ENCODE results near the gene C1orf115.
"Not testable (repeated sequence)": the region's sequence is repeated elsewhere in the genome, so short reads cannot be mapped to it uniquely, and the experiment has no call there.

Gene C1orf115, protein sequence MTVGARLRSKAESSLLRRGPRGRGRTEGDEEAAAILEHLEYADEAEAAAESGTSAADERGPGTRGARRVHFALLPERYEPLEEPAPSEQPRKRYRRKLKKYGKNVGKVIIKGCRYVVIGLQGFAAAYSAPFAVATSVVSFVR

GRCh38 chr1:220690140-220691052 lies at the start of gene C1orf115:
Gene C1orf115, plus strand, starts transcription at chr1:220690363. Its CDS starts 40 bp downstream, at chr1:220690403.
- DNase-seq, result no peak

DNA sequence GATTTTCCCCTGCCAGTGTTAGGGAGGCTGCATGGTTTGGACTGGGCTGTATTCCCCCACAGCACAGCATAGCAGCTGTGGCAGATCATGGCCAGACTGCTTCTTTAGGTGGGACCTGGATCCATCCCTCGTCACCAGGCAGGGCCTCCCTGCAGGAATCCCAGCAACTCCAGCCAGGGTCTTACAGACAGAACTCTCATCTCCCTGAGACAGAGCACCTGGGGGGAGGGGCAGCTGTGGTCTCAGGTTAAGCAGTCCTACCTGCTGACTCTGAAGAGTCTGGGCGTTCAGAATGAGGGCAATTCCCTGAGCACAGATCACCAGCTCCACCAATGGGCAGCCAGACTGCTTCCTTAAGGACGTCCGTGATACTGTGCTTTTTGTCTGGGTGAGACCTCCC lies 47.9 kb upstream of the C1orf115 start:
- DNase-seq, result no peak

DNA sequence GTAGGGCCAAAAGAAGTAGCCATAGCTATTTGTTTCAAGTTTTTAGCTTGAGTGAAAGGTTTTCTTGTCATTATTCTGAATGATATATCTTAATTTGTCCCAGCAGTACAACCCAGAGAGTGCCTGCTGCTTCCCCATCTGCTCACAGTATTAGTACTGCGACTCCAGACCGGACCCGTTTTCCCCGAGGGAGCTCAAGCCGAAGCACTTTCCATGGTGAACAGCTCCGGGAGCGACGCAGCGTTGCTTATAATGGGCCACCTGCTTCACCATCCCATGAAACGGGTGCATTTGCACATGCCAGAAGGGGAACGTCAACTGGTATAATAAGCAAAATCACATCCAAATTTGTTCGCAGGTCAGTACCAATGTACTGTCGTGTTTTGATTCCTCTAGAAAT lies 37.2 kb upstream of the C1orf115 start:
- DNase-seq, result no peak

- DNase-seq, result no peak
These were observed 34.7 kb upstream of the C1orf115 start for GRCh38 chr1:220655509-220655908.

- no peak for DNase-seq
These were observed 34.0 kb upstream of the C1orf115 start for GRCh38 chr1:220655961-220656740.

GRCh38 chr1:220666349-220666748 lies 23.8 kb upstream of the C1orf115 start:
- no peak for DNase-seq

GRCh38 chr1:220669005-220669404 lies 21.2 kb upstream of the C1orf115 start:
- DNase-seq, result no peak

DNA sequence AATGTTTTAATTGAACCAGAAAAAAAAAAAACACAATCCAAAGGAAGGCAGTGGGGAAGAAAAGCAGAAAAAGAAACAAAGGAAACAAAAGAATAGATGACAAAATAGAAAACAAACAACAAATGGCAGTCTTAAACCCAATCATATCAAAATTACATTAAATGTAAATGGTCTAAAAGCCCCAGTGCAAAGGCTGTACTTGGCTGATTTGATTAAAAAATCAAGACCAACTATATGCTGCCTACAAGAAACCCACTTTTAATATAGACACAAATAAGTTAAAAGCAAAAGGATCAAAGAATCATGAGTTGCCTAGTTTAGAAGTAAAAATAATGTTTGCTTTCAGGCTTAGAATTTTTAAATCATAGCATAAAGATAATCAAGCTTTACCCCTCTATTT lies 19.8 kb upstream of the C1orf115 start:
- DNase-seq, result no peak

DNA sequence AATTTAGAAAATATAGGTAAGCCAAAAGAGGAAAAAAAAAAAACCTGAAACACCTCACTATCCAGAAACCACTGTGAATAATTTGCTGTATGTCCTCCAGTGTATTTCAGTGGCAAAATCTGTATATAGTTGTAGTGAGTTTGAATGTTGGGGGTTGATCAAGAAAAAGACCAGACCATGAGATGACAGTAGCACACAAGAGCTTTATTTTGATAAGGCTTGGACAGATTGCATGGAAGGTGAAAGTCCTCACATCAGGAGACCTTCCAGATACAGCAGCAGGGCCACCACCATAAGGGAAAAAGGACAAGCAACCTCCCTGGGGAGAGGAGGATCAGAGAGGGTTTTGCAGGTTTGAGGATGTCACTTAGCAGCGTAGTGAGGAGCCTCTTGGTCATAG lies 16.2 kb upstream of the C1orf115 start:
- DNase-seq, result no peak

DNA sequence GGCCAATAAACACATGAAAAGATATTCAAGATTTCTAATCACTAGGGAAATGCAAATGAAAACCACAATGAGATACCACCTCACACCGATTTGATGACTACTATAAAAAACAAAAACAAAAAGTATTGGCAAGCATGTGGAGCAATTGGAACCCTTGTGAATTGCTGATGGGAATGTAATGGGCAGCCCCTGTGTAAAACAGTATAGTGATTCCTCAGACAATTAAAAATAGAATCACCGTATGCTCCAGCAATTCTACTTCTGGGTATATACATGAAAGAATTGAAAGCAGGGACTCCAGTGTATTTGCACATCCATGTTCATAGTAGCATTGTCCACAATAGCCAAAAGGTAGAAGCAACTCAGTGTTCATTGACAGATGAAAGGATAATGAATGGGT lies 12.9 kb upstream of the C1orf115 start:
- DNase-seq, result no peak

- DNase-seq, result peak; percentile 24 to 55
These were observed 10.0 kb upstream of the C1orf115 start for GRCh38 chr1:220680085-220680687.

GRCh38 chr1:220681220-220681880 lies 8.8 kb upstream of the C1orf115 start:
- DNase-seq, result no peak

- no peak for DNase-seq
These were observed 7.1 kb upstream of the C1orf115 start for GRCh38 chr1:220682901-220683576.

- not testable (repeated sequence) for DNase-seq
These were observed 6.4 kb upstream of the C1orf115 start for GRCh38 chr1:220683716-220684115.

DNA sequence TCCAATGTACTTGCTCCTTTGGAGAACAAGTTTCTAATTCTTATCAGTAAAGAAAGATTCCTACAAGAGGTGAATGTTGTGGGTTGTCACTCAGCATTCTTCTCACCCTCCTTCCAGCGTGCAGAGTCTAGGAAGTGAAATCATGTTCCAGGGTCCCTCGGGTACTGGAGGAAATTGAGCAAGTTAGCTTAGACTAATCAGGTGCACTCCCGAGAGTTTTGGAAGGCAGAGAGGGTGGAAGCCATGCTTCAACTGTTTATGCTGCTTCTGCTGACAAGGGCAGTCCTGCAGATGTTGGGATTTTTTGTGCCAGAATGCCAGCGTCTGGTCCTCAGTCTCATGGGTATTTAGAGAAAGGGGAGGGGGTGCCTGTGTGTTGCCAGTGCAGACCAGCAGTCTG lies 5.3 kb upstream of the C1orf115 start:
- peak in 1 of 2 experiments; percentile 4 for DNase-seq

DNA sequence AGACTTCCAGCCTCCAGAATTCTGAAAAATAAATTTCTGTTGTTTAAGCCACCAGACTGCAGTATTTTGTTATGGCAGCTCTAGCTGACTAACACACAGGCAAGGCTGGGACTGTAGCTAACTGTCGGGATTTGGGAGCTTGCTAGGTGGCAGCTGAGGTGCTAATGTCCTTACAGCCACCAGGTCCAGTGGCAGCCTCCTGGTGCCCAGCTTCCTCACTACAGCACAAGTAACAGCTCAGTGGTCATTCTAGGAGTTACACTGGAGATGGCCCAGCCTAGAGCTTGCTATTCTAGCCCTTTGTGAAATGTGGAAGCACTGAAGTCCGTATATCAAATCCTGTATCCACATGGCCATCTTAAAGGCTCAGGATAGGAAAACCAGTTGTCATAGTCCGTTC lies 4.3 kb upstream of the C1orf115 start:
- peak in 1 of 2 experiments; percentile 1 for DNase-seq

DNA sequence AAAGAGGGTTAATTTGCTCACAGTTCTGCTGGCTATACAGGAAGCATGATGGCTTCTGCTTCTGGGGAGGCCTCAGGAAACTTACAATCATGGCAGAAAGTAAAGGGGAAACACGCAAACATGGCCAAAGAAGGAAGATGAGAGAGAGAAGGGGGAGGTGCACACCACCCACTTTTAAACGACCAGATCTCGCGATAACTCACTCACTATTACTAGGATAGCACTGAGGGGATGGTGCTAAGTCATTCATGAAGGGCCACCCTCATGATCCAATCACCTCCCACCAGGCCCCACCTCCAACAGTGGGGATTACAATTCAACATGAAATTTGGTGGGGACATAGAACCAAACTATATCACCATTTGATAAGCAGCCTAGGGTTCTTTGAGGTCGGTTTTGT lies 2.4 kb upstream of the C1orf115 start:
- no peak for DNase-seq

DNA sequence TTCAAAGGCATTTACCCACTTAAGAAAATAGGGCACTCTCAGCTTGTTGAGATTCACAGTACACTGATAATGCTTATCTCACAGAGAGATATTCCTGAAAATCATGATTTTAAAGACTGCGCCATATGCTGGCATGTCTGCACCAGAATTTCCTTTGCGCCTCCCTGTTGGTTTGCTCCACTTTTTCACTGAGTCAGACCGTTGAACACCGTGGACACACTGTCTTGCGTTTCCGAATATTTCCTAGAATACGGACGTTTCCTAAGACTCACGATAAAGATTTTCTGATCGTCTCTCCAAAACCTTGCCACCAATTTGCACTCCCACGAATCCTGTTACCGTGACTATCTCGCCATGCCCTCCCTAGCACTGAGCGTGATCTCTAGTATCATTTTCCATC lies 497 bp upstream of the C1orf115 start:
- DNase-seq, result no peak

DNA sequence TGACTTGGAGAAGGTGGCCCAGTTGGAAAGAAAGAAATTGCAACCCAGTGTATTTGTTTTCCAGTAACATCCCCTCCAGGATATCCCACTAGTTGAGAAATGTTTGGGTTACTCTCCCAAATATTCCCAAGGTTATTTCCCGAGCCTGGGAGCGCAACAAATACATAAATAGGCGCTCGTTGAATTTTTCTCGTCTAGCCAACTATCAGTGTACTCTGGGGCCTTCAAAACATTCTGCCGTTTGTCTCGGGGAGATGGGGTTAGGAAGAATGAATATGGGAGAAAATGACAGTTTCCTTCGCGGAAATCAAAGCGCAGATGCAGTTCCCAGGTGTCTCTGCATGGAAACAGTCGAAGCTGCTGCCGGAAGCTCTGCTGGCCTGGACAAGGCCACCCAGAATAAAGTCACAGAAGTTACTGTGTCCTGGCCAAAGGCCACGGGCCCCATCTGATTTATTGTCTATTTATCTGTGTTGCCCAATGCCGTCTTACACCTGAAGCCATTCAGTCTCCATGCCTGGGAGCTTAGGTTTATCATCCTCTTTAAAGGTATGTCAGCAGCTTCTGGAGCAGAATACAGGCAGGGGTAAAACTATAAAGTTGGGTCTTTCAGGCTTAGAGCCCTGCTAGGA lies 1.0 kb downstream of the C1orf115 start:
- DNase-seq, result no peak

GRCh38 chr1:220692436-220693228 lies 2.5 kb downstream of the C1orf115 start:
- DNase-seq, result no peak
